Skeletal muscle satellite cell (primary cell): ENCODE results near the gene ZNF664.
A peak's percentile ranks its signal among the peaks of the same experiment; 100 is the strongest.

Source experiments
- H3K27me3 ChIP-seq: 2 replicates; pipeline ENCODE4 v1.7.0; 2013; ENCODE audit warnings: low read length; ENCODE audit not compliant: control insufficient read depth, insufficient read depth
- H3K36me3 ChIP-seq: 2 replicates; pipeline ENCODE4 v1.7.0; 2013; ENCODE audit warnings: mild to moderate bottlenecking, control low read depth, low read length; ENCODE audit not compliant: insufficient read depth
- H3K4me1 ChIP-seq: 2 replicates; pipeline ENCODE4 v1.7.0; 2013; ENCODE audit warnings: low read length; ENCODE audit not compliant: control insufficient read depth, insufficient read depth
- H3K4me2 ChIP-seq: 2 replicates; pipeline ENCODE4 v1.7.0; 2013; ENCODE audit warnings: mild to moderate bottlenecking, low read length
- H3K4me3 ChIP-seq: 2 replicates; pipeline ENCODE4 v1.7.0; 2013; ENCODE audit warnings: low read length
- H3K9ac ChIP-seq: 2 replicates; pipeline ENCODE4 v1.7.0; 2013; ENCODE audit warnings: mild to moderate bottlenecking, low read depth, low read length, moderate library complexity
- H3K9me3 ChIP-seq: replicated peaks from 2 replicates; pipeline ENCODE4 v1.7.0; 2013; ENCODE audit warnings: mild to moderate bottlenecking, control low read depth, low read length

Gene ZNF664

GRCh38 chr12:124032265-124032886, 59.4 kb downstream of the ZNF664 start:
- H3K4me3 ChIP-seq, result no peak overlapping the region

GRCh38 chr12:124033859-124034258, 60.8 kb downstream of the ZNF664 start:
- Histone ChIP-seq H3K4me3 (no peak overlapping the region), H3K9me3 (no peaks in the 10 kb centered on the region), H3K4me2 (no peak overlapping the region), H3K27me3 (no peaks in the 10 kb centered on the region), H3K36me3 (no peaks in the 10 kb centered on the region), H3K9ac (no peak overlapping the region), H3K4me1 (peaks cover 26% of the 10 kb centered on the region)

More at GRCh38 chr12:124032265-124032886, 59.4 kb downstream of the ZNF664 start:
- Histone ChIP-seq H3K36me3 (no peaks in the 10 kb centered on the region), H3K9me3 (no peaks in the 10 kb centered on the region), H3K4me1 (peaks cover 40% of the 10 kb centered on the region), H3K27me3 (no peaks in the 10 kb centered on the region), H3K9ac (no peak overlapping the region), H3K4me2 (no peak overlapping the region)

GRCh38 chr12:124034297-124034696, 61.3 kb downstream of the ZNF664 start:
- no peaks in the 10 kb centered on the region for H3K9me3 ChIP-seq
- H3K4me3 ChIP-seq, result no peak overlapping the region
- no peak overlapping the region for H3K9ac ChIP-seq
- H3K27me3 ChIP-seq, result no peaks in the 10 kb centered on the region
- peaks cover 30% of the 10 kb centered on the region for H3K4me1 ChIP-seq
- H3K4me2 ChIP-seq, result no peak overlapping the region
- H3K36me3 ChIP-seq, result no peaks in the 10 kb centered on the region

GRCh38 chr12:124035163-124035562, 62.1 kb downstream of the ZNF664 start:
- Histone ChIP-seq H3K4me2 (no peak overlapping the region), H3K9ac (no peak overlapping the region), H3K9me3 (no peaks in the 10 kb centered on the region), H3K36me3 (no peaks in the 10 kb centered on the region), H3K4me1 (peaks cover 29% of the 10 kb centered on the region), H3K4me3 (no peak overlapping the region), H3K27me3 (no peaks in the 10 kb centered on the region)

- Histone ChIP-seq H3K4me1 (peaks cover 19% of the 10 kb centered on the region), H3K27me3 (no peaks in the 10 kb centered on the region), H3K9me3 (no peaks in the 10 kb centered on the region), H3K4me2 (no peak overlapping the region), H3K4me3 (no peak overlapping the region), H3K9ac (no peak overlapping the region), H3K36me3 (no peaks in the 10 kb centered on the region)
These were observed 63.2 kb downstream of the ZNF664 start for GRCh38 chr12:124036171-124036598.

- H3K36me3 ChIP-seq, result no peaks in the 10 kb centered on the region
- H3K4me3 ChIP-seq, result no peak overlapping the region
- H3K27me3 ChIP-seq, result no peaks in the 10 kb centered on the region
- H3K9me3 ChIP-seq, result no peaks in the 10 kb centered on the region
- peaks cover 15% of the 10 kb centered on the region for H3K4me1 ChIP-seq
- no peak overlapping the region for H3K9ac ChIP-seq
- H3K4me2 ChIP-seq, result no peak overlapping the region
These were observed 63.7 kb downstream of the ZNF664 start for GRCh38 chr12:124036657-124037109.

- Histone ChIP-seq H3K36me3 (no peaks in the 10 kb centered on the region), H3K4me3 (no peak overlapping the region), H3K9ac (no peak overlapping the region), H3K27me3 (no peaks in the 10 kb centered on the region), H3K4me1 (peaks cover 12% of the 10 kb centered on the region), H3K9me3 (no peaks in the 10 kb centered on the region), H3K4me2 (no peak overlapping the region)
These were observed 64.3 kb downstream of the ZNF664 start for GRCh38 chr12:124037331-124037730.

- peaks cover 12% of the 10 kb centered on the region for H3K4me1 ChIP-seq
- no peaks in the 10 kb centered on the region for H3K27me3 ChIP-seq
- H3K9me3 ChIP-seq, result no peaks in the 10 kb centered on the region
- no peak overlapping the region for H3K9ac ChIP-seq
- H3K36me3 ChIP-seq, result no peaks in the 10 kb centered on the region
- H3K4me2 ChIP-seq, result peak overlapping the region; percentile 13
- no peak overlapping the region for H3K4me3 ChIP-seq
These were observed 66.3 kb downstream of the ZNF664 start for GRCh38 chr12:124039276-124039675.

- H3K4me3 ChIP-seq, result no peak overlapping the region
- peaks cover 4% of the 10 kb centered on the region for H3K27me3 ChIP-seq
- no peak overlapping the region for H3K9ac ChIP-seq
- H3K4me2 ChIP-seq, result no peak overlapping the region
- H3K36me3 ChIP-seq, result no peaks in the 10 kb centered on the region
- H3K4me1 ChIP-seq, result peaks cover 15% of the 10 kb centered on the region
- H3K9me3 ChIP-seq, result no peaks in the 10 kb centered on the region
These were observed 67.3 kb downstream of the ZNF664 start for GRCh38 chr12:124040291-124040690.

- no peak overlapping the region for H3K9ac ChIP-seq
- no peak overlapping the region for H3K4me3 ChIP-seq
- H3K9me3 ChIP-seq, result no peaks in the 10 kb centered on the region
- no peaks in the 10 kb centered on the region for H3K36me3 ChIP-seq
- H3K4me1 ChIP-seq, result peaks cover 15% of the 10 kb centered on the region
- H3K4me2 ChIP-seq, result no peak overlapping the region
- H3K27me3 ChIP-seq, result peaks cover 4% of the 10 kb centered on the region
These were observed 67.7 kb downstream of the ZNF664 start for GRCh38 chr12:124040737-124041136.

GRCh38 chr12:124041907-124042306, 68.9 kb downstream of the ZNF664 start:
- Histone ChIP-seq H3K4me1 (peaks cover 13% of the 10 kb centered on the region), H3K4me2 (no peak overlapping the region), H3K9me3 (peaks cover 5% of the 10 kb centered on the region), H3K36me3 (no peaks in the 10 kb centered on the region), H3K27me3 (peaks cover 4% of the 10 kb centered on the region), H3K9ac (no peak overlapping the region), H3K4me3 (no peak overlapping the region)

GRCh38 chr12:124044021-124044420, 71.0 kb downstream of the ZNF664 start:
- Histone ChIP-seq H3K36me3 (no peaks in the 10 kb centered on the region), H3K4me3 (no peak overlapping the region)

More at GRCh38 chr12:124044021-124044420, 71.0 kb downstream of the ZNF664 start:
- Histone ChIP-seq H3K27me3 (peaks cover 4% of the 10 kb centered on the region), H3K9me3 (peaks cover 17% of the 10 kb centered on the region), H3K4me2 (no peak overlapping the region), H3K4me1 (peaks cover 10% of the 10 kb centered on the region), H3K9ac (no peak overlapping the region)
